KOPT-K1 (cell line): ENCODE measurements around the gene CAND1.
A peak's percentile ranks its signal among the peaks of the same experiment; 100 is the strongest.

ENCODE experiments used
- H3K27ac ChIP-seq: fragments of 200-600 bp; sonication (generic); 2 replicates; pipeline ENCODE4 v1.5.1; 2016; ENCODE audit warnings: antibody characterized with exemption, mild to moderate bottlenecking, low read depth, low read length; ENCODE audit not compliant: poor library complexity, severe bottlenecking
- H3K36me3 ChIP-seq: fragments of 200-600 bp; sonication (generic); 2 replicates; pipeline ENCODE4 v1.5.1; 2017; ENCODE audit warnings: antibody characterized with exemption, mild to moderate bottlenecking, low read length, moderate library complexity; ENCODE audit not compliant: insufficient read depth
- H3K9me3 ChIP-seq: fragments of 200-600 bp; sonication (generic); 2 replicates; pipeline ENCODE4 v1.5.1; 2017; ENCODE audit warnings: antibody characterized with exemption, low read length, mild to moderate bottlenecking; ENCODE audit not compliant: insufficient read depth, poor library complexity, severe bottlenecking

CAND1 gene

DNA sequence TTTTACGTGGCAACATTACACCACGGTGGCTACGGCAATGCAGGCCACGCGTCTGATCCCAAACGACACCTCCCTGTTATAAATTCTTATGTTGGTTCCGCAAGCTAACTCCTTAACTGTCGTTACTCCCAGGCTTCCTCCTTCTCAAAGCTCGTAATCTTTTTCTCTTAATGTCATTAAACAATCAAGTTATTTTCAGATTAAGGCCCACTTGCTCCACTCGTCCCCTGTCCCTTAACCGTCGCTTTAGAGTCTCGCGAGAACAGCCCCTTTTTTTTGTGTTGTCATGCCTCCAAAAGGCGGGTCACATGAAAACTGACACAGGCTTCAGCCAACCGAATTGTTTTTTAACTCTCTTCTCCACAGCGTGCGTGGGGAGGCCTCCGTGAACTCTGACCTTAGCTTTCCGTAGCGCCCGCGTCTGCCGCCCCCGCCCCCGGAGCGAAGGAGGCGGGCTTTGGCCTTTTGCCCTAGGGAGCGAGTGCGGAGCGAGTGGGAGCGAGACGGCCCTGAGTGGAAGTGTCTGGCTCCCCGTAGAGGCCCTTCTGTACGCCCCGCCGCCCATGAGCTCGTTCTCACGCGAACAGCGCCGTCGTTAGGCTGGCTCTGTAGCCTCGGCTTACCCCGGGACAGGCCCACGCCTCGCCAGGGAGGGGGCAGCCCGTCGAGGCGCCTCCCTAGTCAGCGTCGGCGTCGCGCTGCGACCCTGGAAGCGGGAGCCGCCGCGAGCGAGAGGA lies at the start of gene CAND1:
Gene CAND1 (plus strand): TSS at position 463 of the 737 bp plus-strand sequence. CDS start 360 bp downstream, outside the sequence.
- H3K9me3 ChIP-seq = no peaks in the 10 kb centered on the region
- H3K27ac ChIP-seq = peak within 1 kb of the TSS; percentile 87
- H3K36me3 ChIP-seq = peaks cover 14% of the 10 kb centered on the region

DNA sequence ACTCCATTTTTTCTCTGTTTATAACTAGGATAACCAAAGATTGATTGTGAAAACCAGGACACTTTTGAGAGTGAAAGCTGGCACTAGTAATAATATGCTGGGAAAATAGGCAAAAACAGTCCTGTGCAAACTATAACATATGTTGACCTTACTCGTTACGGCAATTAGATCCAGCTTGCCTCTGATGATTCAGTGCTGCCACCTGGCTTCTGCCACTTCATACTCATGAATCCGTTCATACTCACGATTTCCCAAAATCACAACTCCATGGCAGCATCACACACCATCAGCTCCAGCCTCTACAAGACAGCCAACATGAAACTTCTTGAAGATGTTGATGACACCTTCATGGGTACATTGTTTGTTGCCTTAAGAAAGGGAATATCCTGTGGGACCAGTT lies 49.1 kb upstream of the CAND1 start:
- Histone ChIP-seq H3K36me3 (no peaks in the 10 kb centered on the region), H3K9me3 (no peaks in the 10 kb centered on the region), H3K27ac (no peak overlapping the region)

DNA sequence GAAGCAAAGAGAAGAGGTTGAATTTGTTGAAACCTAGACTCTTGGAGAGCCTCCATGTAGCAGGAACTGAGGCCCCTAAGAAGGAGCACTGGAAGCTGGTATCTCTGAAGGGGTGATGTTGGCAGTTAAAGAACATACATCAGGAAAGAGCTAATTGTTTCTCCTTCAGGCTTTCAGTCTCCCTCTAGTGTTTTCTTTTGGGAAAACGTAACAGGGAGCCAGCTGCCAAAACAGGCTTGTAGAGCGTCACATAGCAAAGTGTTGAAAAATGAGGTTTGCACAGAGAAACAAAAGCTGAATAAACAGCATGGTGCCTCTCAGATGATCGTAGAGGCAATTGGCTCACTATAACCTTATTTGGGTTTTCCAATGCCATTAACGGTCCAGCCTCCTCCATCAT lies 46.9 kb upstream of the CAND1 start:
- no peaks in the 10 kb centered on the region for H3K36me3 ChIP-seq
- H3K27ac ChIP-seq = no peak overlapping the region
- no peaks in the 10 kb centered on the region for H3K9me3 ChIP-seq

DNA sequence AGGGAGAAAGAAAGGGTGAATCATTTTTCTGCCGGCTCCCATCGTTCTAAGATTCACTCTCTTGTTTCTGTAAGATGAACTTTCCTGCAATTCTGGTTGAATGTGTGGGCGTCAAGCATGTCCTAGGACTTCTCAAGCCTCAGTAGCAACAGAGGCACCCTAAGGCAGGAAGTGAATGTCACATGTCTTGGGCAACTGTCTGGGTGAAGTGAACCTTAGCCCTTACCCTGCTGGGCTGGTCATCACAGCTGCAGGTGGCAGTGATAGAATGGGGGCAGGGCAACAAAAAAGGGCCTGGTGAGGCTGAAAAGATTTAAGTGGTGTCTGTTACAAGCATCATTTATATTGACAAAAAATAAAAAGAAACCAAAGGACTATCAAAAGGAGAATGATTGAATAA lies 45.9 kb upstream of the CAND1 start:
- H3K36me3 ChIP-seq = no peaks in the 10 kb centered on the region
- H3K27ac ChIP-seq = no peak overlapping the region
- H3K9me3 ChIP-seq = no peaks in the 10 kb centered on the region

DNA sequence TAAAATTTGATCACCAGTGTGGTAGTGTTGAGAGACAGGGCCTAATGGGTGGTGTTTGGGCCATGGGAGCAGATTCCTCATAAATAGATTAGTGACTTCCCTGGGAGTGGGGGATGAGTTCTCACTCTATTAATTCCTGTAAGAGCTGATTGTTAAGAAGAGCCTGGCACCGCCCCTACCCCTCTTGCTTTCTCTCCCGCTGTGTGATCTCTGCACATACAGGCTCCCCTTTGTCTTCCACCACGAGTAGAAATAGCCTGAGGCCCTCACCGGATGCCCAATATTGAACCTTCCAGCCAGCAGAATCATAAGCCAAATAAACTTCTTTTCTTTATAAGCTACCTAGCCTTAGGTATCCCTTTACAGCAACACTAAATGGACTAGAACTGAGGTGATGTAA lies 31.9 kb upstream of the CAND1 start:
- Histone ChIP-seq H3K9me3 (peaks cover 5% of the 10 kb centered on the region), H3K36me3 (no peaks in the 10 kb centered on the region), H3K27ac (no peak overlapping the region)

DNA sequence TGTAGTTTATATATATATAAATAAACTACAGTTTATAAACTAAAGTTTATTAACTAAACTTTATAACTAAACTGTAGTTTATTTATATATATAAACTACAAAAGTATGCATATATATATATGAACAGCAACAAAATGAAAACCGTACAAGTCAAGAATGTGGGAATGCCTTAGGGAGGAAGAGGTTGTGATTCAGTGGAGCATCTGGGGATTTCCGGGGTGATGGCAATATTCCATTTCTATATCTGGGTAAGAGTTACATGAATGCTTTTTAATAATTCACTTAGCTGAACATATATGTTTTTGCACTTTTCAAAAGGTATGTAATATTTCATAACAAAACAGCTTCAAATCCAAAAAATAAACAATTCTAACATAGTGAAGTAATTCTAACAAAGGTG lies 30.1 kb upstream of the CAND1 start:
- Histone ChIP-seq H3K36me3 (no peaks in the 10 kb centered on the region), H3K9me3 (peaks cover 5% of the 10 kb centered on the region), H3K27ac (no peak overlapping the region)

DNA sequence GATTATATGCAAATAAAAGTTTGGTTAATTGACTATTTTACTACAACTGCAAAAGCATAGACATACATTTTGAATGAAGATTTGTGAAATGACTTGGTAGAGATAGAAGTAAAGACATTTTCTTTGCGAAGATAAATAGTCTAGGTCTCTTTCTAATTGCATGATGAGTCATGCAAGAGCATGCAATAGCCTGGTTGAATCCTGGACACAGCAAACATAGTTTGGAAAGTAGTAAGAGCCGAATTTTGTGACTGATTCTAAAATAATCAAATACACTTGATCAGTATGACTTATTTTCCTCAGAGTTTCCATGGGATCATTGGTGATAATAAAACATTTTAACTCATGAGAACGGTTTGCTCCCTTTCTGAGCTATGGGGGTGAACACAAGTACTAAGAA lies 27.7 kb upstream of the CAND1 start:
- Histone ChIP-seq H3K9me3 (no peaks in the 10 kb centered on the region), H3K36me3 (no peaks in the 10 kb centered on the region), H3K27ac (no peak overlapping the region)

DNA sequence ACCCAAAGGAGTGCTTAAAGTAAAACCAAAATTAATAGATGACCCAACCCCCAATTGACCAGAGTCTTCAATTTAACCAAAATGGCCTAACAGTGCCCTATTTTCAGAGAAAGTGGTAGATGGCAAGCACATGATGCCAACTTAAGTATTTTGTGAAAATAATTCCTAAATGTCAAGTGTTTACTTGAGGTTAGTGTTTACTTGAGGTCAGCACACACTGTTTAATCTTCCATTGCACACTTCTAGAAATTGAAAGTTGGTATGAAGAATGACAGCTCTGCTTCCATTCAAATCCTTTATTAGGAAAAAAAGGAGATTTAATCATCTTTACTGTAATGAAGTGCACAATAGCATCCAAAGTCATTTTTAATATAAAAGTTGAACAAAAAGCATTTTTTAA lies 25.9 kb upstream of the CAND1 start:
- Histone ChIP-seq H3K36me3 (no peaks in the 10 kb centered on the region), H3K9me3 (no peaks in the 10 kb centered on the region), H3K27ac (no peak overlapping the region)

DNA sequence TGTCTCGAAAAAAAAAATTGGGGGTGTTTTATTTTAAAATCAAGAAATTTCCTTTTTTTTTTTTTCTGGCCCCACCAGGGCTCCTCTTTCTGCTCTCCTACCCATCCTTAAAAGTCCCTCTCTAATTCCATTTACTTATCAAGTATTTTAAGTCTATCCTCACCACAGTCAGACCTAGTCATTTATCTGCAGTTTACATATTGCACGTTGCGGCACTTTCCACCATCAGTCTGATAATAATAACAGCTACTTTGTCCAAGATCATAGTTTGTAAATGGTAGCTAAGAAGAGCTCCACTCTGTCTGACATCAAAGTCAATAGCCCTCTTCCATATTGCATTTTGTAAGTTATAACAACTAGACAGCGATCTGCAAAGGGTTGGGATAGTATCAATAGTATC lies 23.6 kb upstream of the CAND1 start:
- Histone ChIP-seq H3K36me3 (no peaks in the 10 kb centered on the region), H3K9me3 (no peaks in the 10 kb centered on the region), H3K27ac (no peak overlapping the region)

DNA sequence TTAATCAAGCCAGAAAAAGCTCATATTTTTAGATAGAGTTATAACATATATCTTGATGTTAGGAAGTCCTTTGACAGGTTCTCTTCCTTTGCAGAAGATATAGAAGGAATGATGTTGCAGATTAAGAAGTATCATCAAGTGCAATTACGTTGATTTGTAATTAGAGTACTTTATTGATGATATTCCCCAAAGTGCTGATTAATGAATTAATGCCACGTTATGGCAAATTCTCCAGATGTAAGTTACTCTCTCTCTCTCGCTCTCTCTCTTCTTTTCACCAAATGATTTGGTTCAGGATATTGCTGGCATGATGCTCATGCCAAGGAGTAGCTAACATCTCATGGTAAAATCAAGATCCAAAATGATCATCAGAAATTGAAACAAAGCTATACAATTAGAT lies 18.1 kb upstream of the CAND1 start:
- Histone ChIP-seq H3K36me3 (no peaks in the 10 kb centered on the region), H3K27ac (no peak overlapping the region), H3K9me3 (no peaks in the 10 kb centered on the region)

DNA sequence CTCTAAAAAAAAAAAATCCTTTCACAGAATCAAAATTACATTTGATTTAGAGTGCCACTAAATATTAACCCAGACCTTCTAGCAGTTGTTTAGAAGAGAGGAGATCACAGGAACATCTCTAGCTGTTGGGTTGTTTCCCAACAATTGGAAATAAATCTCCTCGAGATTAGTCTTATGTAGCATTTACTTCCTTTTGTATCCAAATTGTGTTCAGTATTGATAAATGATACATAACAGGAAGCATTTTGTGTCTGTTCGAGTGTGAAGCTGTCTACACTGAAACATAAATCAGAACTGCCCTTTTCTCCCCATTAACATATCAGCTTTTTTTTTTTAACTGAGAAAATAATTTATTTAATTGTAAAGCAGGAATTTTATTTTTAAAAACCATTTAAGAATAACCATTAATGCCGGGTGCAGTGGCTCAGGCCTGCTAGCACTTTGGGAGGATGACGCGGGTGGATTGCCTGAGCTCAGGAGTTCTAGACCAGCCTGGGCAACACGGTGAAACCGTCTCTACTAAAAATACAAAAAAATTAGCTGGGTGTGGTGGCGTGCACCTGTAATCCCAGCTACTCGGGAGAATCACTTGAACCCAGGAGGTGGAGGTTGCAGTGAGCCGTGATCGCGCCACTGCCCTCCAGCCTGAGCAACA lies 14.7 kb upstream of the CAND1 start:
- no peaks in the 10 kb centered on the region for H3K9me3 ChIP-seq
- H3K36me3 ChIP-seq = no peaks in the 10 kb centered on the region
- no peak overlapping the region for H3K27ac ChIP-seq

DNA sequence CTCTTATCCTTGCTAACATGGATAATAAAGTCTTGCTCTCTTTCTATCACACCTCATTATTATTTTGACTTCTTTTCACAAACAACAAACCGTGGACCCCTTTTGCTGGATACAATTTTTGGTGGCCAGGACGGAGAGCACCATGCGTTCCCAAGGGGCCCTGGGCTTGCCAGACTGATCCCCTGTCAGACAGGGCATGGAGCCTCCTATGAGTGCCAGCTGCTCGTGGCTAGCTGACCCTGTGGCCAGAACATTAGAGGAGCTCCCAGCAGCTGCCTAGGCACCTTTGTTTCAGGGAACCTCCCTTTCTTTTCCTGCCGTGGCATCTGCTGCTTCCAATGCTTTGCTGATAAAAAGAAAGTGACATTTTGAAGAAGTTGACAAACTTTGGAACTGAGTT lies 12.5 kb upstream of the CAND1 start:
- Histone ChIP-seq H3K27ac (no peak overlapping the region), H3K9me3 (no peaks in the 10 kb centered on the region), H3K36me3 (no peaks in the 10 kb centered on the region)

DNA sequence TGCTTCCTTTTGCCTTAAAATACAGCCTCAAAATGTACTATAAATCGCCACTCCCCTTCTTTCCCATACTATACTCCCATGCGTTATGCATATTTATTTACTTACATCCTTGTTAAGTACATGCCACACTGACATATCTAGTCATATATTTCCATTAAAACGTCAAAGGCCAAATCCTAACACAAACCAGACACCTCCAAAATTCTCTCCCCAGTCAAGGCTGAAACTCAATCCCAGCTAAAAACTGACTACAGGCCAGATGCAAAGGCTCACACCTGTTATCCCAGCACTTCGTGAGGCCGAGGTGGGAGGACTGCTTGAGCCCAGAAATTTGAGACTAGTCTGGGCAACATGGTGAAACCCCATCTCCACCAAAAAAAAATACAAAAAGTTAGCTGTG lies 5.7 kb upstream of the CAND1 start:
- Histone ChIP-seq H3K36me3 (no peaks in the 10 kb centered on the region), H3K27ac (no peak overlapping the region), H3K9me3 (no peaks in the 10 kb centered on the region)

DNA sequence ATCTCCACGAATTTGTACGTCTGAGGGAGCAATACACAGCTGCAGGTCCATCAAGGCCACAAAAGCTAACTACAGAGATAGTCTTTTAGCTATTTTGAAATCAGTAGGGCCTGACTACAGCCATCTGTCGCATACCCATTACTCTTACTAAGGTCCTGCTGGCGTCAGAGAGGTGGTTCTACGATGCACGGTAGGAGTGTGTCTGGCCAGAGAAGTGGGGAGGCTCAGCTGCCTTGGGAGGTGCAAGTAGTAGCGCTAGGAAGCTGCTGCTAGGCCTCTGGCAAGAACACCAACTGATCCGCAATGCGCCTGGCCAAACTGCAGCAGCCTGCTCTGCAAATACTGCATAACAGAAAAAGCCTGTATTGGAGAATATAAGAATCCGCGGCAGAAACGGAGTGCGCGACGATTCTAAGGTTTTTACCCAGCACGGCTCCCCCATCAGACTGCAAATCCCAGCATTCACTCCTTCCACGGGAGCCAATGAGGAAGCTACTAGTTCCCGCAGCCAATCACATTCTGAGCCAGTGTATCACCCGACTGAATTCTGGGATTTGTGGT lies 743 bp upstream of the CAND1 start:
- Histone ChIP-seq H3K9me3 (no peaks in the 10 kb centered on the region), H3K27ac (peak overlapping the region; percentile 87), H3K36me3 (peaks cover 8% of the 10 kb centered on the region; the same call in 1 of the 2 replicates)

DNA sequence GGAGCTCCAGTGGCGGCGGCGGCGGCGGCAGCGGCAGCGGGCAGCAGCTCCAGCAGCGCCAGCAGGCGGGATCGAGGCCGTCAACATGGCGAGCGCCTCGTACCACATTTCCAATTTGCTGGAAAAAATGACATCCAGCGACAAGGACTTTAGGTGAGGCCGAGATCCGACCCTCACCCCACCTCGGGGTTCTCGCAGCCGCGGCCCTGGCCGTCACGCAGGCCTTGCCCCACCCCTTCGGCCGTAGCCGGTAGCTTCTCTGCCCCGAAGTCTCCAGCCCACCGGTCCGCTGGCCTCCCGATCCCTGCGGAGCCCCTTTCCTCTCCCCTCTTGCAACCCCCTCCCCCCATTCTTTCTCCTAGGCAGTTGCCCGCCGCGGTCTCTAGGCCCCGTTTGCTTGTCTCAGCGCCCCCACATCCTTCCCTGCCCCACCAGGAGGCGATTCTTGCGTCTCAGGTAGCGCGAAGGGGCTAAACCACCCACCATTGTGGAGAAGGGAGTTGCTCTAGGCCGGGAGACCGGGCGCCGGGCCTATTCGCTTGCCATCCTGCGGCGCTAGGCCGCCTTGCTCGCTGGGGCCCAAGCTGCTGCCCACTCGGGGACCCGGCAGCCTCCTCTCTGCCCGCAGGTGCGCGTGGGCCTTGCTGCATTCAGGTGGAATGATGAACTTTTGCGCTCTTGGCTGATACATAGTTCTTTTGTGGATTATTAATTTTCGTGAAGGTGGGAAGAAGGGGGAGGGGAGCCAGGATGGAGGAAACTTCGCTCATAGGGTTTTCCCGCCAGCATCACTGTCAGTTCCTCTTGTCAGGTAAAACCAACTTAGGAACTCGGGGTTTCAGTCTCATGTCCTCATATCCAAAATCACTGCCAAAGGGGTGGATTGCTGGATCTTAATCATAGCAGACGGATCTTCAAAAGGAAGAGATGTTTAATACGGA lies 745 bp downstream of the CAND1 start:
- Histone ChIP-seq H3K9me3 (no peaks in the 10 kb centered on the region), H3K36me3 (peaks cover 22% of the 10 kb centered on the region), H3K27ac (peak overlapping the region; percentile 87)
